ENCODE data around the gene ACTMAP. TPM values are rescaled to one million over a fixed set of nuclear protein-coding genes. Genes with fewer than 3 reads are reported as not detected.
A peak's percentile ranks its signal among the peaks of the same experiment; 100 is the strongest.

The ACTMAP gene
- total and polyA plus RNA-seq, 2 of the 13 experiments (the other 11 are each of a cell fraction or from before 2014, with no cell fraction given): 2.2 to 7.9 TPM

GRCh38 chr19:40797963-40798682 is 47.8 kb upstream of the ACTMAP start (continued):
- TF ChIP-seq ZNF407 (CRISPR knock-in tag; IDR thresholded peaks at IDR 0.05; ENCODE audit: not compliant biosample characterization) (no peak), RFXANK (CRISPR knock-in tag; IDR thresholded peaks at IDR 0.05) (peak; percentile 80; the same call in 1 of the 2 replicates), ZSCAN22 (CRISPR knock-in tag; IDR thresholded peaks at IDR 0.05) (no peak), SOX5 (CRISPR knock-in tag; IDR thresholded peaks at IDR 0.05; ENCODE audit: borderline replicate concordance) (peak; percentile 44; the same call in 1 of the 2 replicates), NFE2L1 (CRISPR knock-in tag; IDR thresholded peaks at IDR 0.05; ENCODE audit: borderline replicate concordance) (peak; percentile 53; the same call in 1 of the 2 replicates), ZNF761 (CRISPR knock-in tag; conservative IDR thresholded peaks at IDR 0.05) (no peak), TCF7L2 (IDR thresholded peaks at IDR 0.05; ENCODE audit: low read depth, low read length) (no peak), DNMT1 (CRISPR knock-in tag; IDR thresholded peaks at IDR 0.05) (no peak), ZNF550 (CRISPR knock-in tag; IDR thresholded peaks at IDR 0.05; ENCODE audit: borderline replicate concordance) (0 out of 2 replicates have a peak, but pooled peaks have one; percentile 40), HNRNPK (IDR thresholded peaks at IDR 0.05; ENCODE audit: low read depth, low read length, poor library complexity, severe bottlenecking) (no peak), CCDC6 (CRISPR knock-in tag; IDR thresholded peaks at IDR 0.05) (peak; percentile 61; the same call in 1 of the 2 replicates), HIVEP1 (CRISPR knock-in tag; IDR thresholded peaks at IDR 0.05) (peak; percentile 82), HDAC1 (CRISPR knock-in tag; IDR thresholded peaks at IDR 0.05) (peak; percentile 78), ZNF292 (CRISPR knock-in tag; IDR thresholded peaks at IDR 0.05; ENCODE audit: borderline replicate concordance, low read depth) (peak; percentile 55; the same call in 1 of the 2 replicates), AGO2 (optimal IDR thresholded peaks at IDR 0.05; ENCODE audit: low read depth, low read length) (no peak), SIX1 (CRISPR knock-in tag; IDR thresholded peaks at IDR 0.05; ENCODE audit: borderline replicate concordance) (no peak), GATAD1 (CRISPR knock-in tag; IDR thresholded peaks at IDR 0.05) (0 out of 2 replicates have a peak, but pooled peaks have one; percentile 40), XRCC5 (optimal IDR thresholded peaks at IDR 0.05; ENCODE audit: low read length) (peak; percentile 55), RAD51 (IDR thresholded peaks at IDR 0.05; ENCODE audit: borderline replicate concordance) (no peak), ZNF274 (CRISPR knock-in tag; IDR thresholded peaks at IDR 0.05) (peak; percentile 66; the same call in 1 of the 2 replicates), TFE3 (CRISPR knock-in tag; IDR thresholded peaks at IDR 0.05) (peak; percentile 60)
